GM12872 (cell line): ENCODE data around the gene ITPKA.

Experiments
- CTCF ChIP-seq: IDR thresholded peaks from 3 replicates; pipeline ENCODE4 v1.5.1; 2011; ENCODE audit warnings: low read depth, mild to moderate bottlenecking, low read length, moderate library complexity; ENCODE audit not compliant: insufficient read depth

The ITPKA gene

GRCh38 chr15:41512940-41513505 is 19.3 kb downstream of the ITPKA start:
- no peak for TF ChIP-seq CTCF

GRCh38 chr15:41513506-41514227 is 20.0 kb downstream of the ITPKA start, which contains the start of gene LTK:
TSS of gene LTK (minus strand) at chr15:41513827. CDS start at chr15:41513709, 118 bp downstream.
- TF ChIP-seq CTCF: no peak

GRCh38 chr15:41517895-41518449 is 24.3 kb downstream of the ITPKA start:
- no peak for TF ChIP-seq CTCF

GRCh38 chr15:41520636-41521035 is 27.0 kb downstream of the ITPKA start:
- TF ChIP-seq CTCF: no peak

GRCh38 chr15:41521614-41522013 is 27.9 kb downstream of the ITPKA start:
- no peak for TF ChIP-seq CTCF

GRCh38 chr15:41523097-41523496 is 29.4 kb downstream of the ITPKA start:
- no peak for TF ChIP-seq CTCF

- no peak for TF ChIP-seq CTCF
These were observed 36.8 kb downstream of the ITPKA start for GRCh38 chr15:41530363-41530956.
